Urothelium cell line (cell line): ENCODE data around the gene MORF4L1.
"Not testable (repeated sequence)": the region's sequence is repeated elsewhere in the genome, so short reads cannot be mapped to it uniquely, and the experiment has no call there.

ENCODE experiments used
- DNase-seq: peaks from one replicate; pipeline ENCODE4 v3.0.0; 2011; ENCODE audit warnings: low spot score, mixed read lengths
- FAIRE-seq: peaks from 2 replicates; lab custom pipeline; 2011; peaks lifted over from hg19 to GRCh38; lab: Jason Lieb, UNC

MORF4L1 gene

GRCh38 chr15:78923480-78924360 is 51.0 kb downstream of the MORF4L1 start:
- DNase-seq (no peak), FAIRE-seq (no peak)

- peak; percentile 53 for FAIRE-seq
- DNase-seq, result no peak
Observed at GRCh38 chr15:78925076-78925624, 52.5 kb downstream of the MORF4L1 start.

DNA sequence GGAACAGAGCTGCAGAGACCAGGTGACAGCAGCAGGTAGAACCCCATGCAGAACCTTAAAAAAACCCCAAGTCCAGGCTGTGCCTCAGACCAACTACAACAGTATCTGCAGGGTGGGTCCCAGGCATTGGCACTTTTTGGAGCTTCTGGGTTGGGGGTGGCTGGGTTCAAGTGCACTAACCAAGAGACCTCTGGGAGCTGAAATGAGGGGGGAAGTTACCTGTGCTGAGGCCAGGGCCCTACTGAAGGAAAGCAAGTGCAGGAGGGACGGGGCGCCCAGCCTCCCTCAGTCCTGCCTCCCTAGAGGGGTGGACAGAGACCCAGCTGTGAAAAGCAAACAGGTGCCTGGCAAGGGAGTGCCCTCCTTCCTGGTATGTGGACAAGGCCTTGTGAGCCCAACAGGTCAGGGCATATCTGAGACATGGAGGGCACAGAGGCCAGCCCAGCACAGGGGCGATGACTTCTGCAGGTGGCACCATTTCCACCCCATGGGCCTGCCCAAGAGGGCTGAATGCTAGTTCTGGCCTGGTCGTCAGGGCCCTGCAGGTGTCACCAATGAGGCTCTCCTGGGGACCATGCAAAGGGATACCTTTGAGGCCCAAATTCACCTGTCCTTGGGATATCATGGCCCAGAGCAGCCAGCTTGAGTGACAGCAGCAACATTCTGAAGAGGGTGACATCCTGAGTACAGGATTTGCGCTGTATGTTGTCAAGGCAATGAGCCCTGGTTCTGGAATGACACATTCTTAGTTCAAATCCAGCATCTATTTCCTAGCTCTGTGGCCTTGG is 53.5 kb downstream of the MORF4L1 start:
- DNase-seq (no peak), FAIRE-seq (no peak)

GRCh38 chr15:78927077-78927790 is 54.5 kb downstream of the MORF4L1 start:
- FAIRE-seq, result peak; percentile 86
- DNase-seq, result no peak

- not testable (repeated sequence) for DNase-seq, FAIRE-seq
Observed at GRCh38 chr15:78928176-78928575, 55.5 kb downstream of the MORF4L1 start.

DNA sequence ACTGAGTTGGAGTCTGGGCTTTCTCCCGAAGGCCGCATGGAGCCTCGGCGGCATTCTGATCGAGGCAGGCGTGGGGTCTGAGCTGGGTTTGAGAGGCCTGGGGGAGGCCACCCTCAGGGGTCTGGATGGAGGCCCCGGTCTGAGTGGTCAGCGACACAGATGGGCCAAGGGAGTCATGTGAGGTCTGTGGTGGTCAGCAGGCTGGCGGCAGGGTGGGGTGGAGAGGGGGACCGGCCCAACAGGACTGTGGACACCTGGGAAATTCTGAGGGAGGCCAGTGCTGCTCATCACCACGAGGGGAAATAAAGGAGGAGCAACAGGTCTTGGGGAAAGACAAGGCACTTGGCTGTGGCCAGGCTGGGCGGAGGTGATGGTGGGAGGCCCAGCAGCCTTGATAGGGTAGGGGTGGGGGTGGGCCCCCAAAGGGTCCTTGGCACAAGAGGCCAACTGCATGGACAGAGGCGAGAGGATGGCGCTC is 56.0 kb downstream of the MORF4L1 start:
- FAIRE-seq (no peak), DNase-seq (no peak)

- no peak for FAIRE-seq
- no peak for DNase-seq
Observed at GRCh38 chr15:78929536-78930264, 57.0 kb downstream of the MORF4L1 start.

DNA sequence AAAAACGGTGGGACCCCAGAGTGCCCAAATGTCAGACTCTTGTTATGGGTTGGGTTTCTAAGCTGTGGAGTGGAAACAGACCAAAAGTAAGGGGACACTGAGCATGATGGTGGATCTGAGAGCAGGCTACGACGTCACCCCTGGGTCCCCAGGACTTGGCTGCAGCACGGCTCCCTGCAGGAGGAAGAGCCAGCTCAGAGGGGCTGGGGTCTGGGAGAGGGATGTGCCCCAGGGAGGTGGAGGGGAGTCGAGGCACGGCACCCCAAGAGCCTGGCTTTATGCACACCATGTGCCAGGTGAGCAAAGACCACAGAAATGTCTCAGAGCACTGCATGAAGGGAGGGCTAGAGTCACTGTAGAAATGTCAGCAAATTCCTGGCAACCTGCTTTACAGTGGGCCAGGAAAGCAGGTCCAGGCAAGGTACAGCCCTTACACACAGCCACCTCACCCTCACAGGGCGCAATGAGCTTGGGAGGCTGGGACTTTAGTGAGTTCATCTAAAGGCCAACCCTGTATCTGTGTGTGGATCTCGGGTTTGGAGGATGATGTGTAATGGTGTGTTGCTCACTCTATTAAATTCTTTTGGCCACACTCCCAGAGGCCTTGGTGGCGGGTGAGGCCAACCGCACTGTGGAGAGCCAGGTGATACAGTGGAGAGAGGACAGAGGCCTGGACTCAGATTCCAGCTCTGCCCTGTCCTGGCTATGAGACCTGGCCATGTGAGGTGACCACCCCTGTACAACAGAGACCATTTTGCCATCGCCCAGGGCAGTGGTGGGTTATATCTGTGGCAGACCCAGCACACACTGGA is 58.1 kb downstream of the MORF4L1 start:
- FAIRE-seq (peak; percentile 71), DNase-seq (peak; percentile 90)

GRCh38 chr15:78931439-78932257 is 59.0 kb downstream of the MORF4L1 start:
- DNase-seq, result no peak
- FAIRE-seq, result no peak

DNA sequence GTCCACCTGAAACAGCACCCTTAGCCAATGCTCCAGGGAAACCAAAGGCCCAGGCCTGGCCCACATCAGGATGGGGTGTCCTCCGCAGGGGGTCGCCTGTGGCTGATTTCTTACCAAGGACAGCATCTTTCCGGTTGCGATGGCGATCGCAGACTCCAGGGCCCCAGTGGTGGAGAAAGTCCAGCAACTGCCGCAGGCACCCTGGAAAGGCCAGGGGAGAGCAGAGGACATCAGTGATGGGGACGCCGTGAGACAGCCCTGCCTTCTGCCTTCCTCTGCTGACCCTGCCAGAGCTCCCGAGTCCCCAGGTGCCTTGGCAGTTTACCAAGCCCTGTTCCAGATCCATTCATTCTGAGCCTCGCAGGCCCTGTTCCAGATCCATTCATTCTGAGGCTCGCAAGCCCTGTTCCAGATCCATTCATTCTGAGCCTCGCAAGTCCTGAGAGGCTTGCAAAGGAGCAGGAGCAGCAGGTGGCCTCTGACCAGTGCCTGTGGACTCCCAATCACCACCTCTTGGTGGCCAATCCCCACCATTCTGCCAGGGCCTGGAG is 59.6 kb downstream of the MORF4L1 start:
- DNase-seq, result no peak
- no peak for FAIRE-seq

GRCh38 chr15:78933187-78933822 is 60.6 kb downstream of the MORF4L1 start:
- no peak for FAIRE-seq
- no peak for DNase-seq

GRCh38 chr15:78933823-78934654 is 61.3 kb downstream of the MORF4L1 start:
- FAIRE-seq (no peak), DNase-seq (no peak)

DNA sequence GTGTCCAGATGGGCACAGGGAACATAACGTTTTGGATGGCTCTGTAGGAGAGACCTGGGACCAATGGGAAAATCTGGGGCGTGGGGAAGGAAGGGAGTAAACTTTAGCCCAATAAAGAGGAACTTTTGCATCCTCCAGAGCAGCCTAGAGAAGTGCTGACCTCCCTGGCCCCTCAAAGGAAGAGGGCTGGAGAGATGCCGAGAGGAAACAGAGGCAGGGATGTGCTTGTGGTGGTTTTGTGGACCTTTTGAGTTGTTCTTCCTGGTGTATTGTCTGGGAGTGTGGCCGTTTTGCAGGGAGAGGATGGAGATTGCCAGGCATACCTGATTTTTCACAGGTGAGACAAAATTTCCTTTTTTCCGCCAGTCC is 61.9 kb downstream of the MORF4L1 start:
- DNase-seq, result no peak
- FAIRE-seq, result no peak

GRCh38 chr15:78937132-78937739 is 64.5 kb downstream of the MORF4L1 start:
- no peak for FAIRE-seq

GRCh38 chr15:78938658-78939488 is 66.2 kb downstream of the MORF4L1 start:
- no peak for FAIRE-seq
- DNase-seq, result no peak

More at GRCh38 chr15:78937132-78937739, 64.5 kb downstream of the MORF4L1 start:
- no peak for DNase-seq
